HTERT RPE-1 (cell line): ENCODE data around the gene RPS6KL1.

Source experiments
- in situ Hi-C: fragments of 300-500 bp; cut with MboI; formaldehyde crosslinking; loops from 4 replicates; pipeline ENCODE4 v1.14.3; 2020; ENCODE audit warnings: low sequenced_read_pairs

Gene RPS6KL1, protein sequence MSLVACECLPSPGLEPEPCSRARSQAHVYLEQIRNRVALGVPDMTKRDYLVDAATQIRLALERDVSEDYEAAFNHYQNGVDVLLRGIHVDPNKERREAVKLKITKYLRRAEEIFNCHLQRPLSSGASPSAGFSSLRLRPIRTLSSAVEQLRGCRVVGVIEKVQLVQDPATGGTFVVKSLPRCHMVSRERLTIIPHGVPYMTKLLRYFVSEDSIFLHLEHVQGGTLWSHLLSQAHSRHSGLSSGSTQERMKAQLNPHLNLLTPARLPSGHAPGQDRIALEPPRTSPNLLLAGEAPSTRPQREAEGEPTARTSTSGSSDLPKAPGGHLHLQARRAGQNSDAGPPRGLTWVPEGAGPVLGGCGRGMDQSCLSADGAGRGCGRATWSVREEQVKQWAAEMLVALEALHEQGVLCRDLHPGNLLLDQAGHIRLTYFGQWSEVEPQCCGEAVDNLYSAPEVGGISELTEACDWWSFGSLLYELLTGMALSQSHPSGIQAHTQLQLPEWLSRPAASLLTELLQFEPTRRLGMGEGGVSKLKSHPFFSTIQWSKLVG

GRCh38 chr14:74922752-74923401 is at the start of gene RPS6KL1:
TSS of gene RPS6KL1 (minus strand) at chr14:74923260. CDS start at chr14:74921541, 1,719 bp downstream.
- in situ Hi-C loops, result no loop called here

DNA sequence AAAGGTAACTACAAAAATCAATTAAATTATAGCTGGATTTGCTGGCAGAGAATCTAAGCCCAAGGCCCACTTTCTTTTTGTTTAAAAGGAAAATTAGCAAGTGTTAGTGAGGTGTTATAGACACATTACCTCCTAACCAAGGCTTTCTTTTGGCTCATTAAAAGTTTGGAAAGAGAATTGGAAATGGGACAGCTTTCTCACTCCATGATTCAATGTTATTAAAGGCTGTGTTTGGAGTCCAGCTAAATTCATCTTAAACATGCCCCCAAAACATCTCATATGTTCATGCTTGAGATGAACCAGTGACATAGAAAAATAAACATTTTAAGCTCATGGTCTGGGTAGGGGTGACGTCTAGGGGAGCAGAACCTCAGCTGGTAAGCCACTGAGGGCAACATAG is 45.8 kb upstream of the RPS6KL1 start:
- in situ Hi-C loops, result no loop called here

DNA sequence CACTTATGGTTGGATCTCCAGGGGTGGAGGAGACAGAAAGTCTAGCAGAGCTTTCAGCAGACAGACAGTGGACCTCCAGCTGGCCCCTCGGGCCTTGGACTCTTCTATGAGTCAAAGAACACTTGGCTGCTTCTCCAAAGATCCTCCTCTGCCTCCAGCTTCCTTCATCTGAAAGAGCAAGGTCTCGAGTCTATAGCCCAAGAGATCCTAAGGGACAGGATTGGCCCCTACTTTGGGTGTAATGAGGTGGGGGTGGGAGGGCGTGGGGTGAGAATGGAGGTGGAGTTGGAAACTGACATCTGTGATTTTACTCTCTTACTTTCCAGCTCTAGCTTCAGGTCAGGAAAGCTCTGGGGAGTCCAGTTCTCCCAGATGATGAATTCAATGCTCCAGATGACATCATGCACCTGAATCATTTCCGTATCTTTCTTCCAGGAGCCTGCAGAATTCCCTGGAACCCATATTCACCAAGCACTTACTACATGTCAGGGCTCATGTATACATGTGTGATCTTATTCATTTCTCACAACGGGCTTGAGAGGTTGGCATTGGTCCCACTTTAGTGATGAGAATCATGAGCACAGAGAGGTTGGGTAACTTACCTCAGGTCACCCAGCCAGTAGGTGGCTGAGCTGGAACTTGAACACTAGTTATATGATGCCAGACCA is 42.6 kb upstream of the RPS6KL1 start:
- in situ Hi-C loops, result no loop called here

- in situ Hi-C loops, result no loop called here
Measured at GRCh38 chr14:74964787-74965485, 41.9 kb upstream of the RPS6KL1 start.

- in situ Hi-C loops, result no loop called here
Measured at GRCh38 chr14:74963705-74964271, 40.7 kb upstream of the RPS6KL1 start.

- in situ Hi-C loops, result no loop called here
Measured at GRCh38 chr14:74963178-74963704, 40.2 kb upstream of the RPS6KL1 start.

GRCh38 chr14:74962493-74962892 is 39.4 kb upstream of the RPS6KL1 start:
- in situ Hi-C loops, result no loop called here

GRCh38 chr14:74962046-74962445 is 39.0 kb upstream of the RPS6KL1 start:
- in situ Hi-C loops, result no loop called here

DNA sequence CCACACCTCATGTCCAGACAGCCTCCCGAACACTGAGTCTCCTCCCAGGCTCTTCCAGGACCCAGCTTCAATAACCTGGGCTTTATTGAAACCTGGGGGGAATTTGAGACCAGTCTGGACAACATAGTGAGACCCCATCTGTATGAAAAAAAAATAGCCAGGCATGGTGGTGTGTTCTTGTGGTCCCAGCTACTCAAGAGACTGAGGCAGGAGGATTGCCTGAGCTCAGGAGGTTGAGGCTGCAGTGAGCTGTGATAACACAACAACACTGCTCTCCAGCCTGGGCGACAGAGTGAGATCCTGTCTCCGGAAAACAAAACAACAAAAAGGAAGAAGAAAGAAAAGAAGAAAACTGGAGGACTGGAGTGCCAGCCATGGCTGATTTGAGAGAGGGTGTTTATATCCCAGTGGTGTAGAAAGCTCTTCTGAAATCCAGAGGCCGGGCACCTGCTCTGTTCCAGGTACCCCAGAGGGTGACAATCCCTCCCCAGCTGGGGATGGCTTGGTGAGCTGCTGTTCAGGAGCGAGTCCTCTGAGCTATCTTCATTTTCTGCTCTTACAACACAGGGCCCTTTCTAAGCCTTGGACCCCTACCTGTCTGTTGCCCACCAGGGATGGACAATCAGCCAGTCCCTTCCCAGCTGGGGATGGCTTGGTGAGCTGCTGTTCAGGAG is 38.3 kb upstream of the RPS6KL1 start:
- in situ Hi-C loops, result no loop called here

DNA sequence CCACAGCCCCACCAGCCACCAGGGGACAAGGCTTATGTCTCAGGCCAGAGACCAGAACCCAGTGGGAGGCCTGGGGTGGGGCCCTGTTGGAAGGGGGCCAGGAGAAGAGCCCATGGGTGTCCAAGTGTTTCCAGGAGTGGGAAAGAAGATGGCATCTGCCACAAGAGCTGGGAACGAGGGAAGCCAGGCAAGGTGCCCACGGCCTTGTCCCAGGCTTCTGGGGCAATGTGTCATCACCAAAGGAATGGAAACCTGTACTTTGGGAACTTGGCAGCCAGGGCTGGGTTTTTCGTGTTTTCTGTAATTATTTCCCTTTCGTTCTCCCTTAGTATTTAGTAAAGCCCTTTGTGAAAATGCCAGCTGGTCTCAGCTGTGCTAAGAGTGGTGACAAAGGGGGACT is 37.7 kb upstream of the RPS6KL1 start:
- in situ Hi-C loops, result no loop called here

DNA sequence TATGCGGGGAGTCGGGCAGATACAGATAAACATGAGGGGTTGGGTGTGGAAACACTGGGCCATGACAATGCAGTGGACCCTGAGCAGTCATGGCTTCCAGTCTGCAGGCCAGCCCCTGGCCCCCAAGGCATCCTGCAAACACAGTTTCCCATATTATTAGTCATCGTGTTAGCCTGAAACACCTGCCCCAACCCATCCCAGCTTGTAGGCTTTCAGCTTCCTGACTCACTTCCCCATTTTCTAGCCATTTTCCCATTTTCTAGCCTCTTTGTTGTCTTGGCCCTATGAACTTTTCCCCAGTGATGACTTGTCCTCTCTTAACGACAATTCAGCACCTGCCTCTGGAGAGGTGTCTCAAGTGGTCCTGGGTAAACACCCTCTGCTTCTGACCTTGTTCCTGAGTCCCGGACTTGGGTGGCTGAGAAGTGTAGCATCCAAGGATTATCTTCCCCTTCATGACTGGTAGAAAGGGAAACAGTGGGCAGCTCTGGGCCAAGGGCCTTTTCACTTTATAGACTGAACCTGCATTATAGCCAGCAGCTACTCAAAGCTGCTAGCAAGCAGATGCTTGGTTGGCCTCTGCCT is 36.6 kb upstream of the RPS6KL1 start:
- in situ Hi-C loops, result no loop called here

- in situ Hi-C loops, result no loop called here
Measured at GRCh38 chr14:74956280-74957072, 33.4 kb upstream of the RPS6KL1 start.

DNA sequence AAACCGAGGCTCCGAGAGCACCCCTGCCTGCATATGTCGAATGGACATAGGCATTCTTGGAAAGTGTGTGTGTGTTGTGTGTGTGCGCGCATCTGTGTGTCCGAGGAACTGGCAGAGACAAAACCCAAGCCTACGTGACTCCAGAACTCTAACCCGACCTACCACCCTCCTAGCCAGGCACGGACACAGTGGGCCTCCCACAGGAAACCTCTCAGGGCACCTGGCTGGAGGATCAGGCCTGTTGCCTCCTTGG is 32.9 kb upstream of the RPS6KL1 start:
- in situ Hi-C loops, result no loop called here

DNA sequence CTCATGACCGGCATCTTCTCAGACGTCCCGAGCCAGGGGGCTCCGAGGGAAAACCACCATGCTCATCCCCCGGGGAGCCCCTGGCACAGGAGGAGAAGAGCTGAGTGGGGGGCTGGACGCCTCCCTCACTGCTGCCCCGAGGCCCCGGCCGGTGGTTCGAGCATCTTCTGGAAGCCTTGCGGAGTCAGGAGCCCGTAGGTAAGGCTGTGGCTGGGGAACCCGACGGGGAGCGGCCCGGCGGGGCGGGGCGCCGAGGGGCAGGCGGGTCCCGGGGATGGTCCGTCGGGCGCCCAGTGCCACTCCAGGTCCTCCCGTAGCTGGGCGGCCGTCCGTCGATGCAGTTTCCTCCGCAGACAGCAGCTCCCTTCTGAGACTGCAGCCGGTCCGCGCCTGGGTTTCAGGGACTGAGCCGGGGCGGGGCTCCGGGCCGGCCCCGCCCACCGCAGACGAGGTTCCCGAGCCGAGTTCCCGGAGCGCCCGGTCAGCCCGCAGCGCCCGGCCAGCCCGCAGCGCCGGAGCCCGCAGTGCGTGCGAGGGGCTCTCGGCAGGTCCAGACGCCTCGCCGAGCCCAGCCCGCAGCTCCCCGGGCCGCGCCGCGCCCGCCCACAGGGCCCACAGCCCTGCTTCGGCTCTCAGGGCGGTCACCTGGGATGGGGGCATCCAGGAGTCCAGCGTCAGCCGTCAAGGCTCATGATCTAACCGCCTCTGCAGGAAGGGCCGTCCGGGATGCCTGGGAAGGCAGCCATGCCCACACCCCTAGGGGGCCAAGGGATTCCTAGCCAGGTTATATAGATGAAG is 32.4 kb upstream of the RPS6KL1 start, which contains the start of gene PGF:
TSS of gene PGF (minus strand) at position 369 of the 798 bp plus-strand sequence. CDS start at position 14, 355 bp downstream.
- in situ Hi-C loops, result no loop called here

DNA sequence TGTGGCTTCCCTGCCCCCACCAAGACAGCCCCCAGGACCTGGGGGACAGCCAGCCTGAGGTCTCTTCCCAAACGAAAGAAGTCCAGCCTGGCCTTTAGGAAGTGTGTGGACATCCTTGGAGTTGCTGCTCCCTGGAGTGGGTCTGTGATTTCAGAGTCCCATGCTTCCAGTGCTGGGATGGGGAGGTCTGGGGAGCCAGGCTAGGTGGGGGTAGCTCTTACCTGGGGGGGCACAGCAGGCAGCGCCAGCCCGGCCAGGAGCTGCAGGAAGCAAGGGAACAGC is 31.8 kb upstream of the RPS6KL1 start:
- in situ Hi-C loops, result no loop called here

GRCh38 chr14:74954232-74954946 is 31.3 kb upstream of the RPS6KL1 start:
- in situ Hi-C loops, result no loop called here

- in situ Hi-C loops, result no loop called here
Measured at GRCh38 chr14:74953686-74954085, 30.6 kb upstream of the RPS6KL1 start.
